Activated CD8-positive, alpha-beta memory T cell treated with anti-CD3 and anti-CD28 coated beads for 36 hours (primary cell): ENCODE measurements around the gene ANP32E. TPM values are rescaled to one million over a fixed set of nuclear protein-coding genes. Genes with fewer than 3 reads are reported as not detected.

Source experiments
- CTCF ChIA-PET: fragments of 350-600 bp; sonication (Branson Sonifier 250); formaldehyde crosslinking; loops from one replicate; lab custom pipeline; 2021; ENCODE audit warnings: antibody characterized with exemption; lab: Charles Lee
- POLR2A ChIA-PET: fragments of 350-600 bp; sonication (Branson Sonifier 250); formaldehyde crosslinking; loops from one replicate; lab custom pipeline; 2021; ENCODE audit warnings: antibody characterized with exemption; lab: Charles Lee
- total RNA-seq, 2 experiments: library from RNA; stranded (reverse); gene quantifications; one replicate each; pipeline ENCODE4 v1.2.3, GENCODE V29; 2021

ANP32E gene
- total RNA-seq, 2 experiments from 2014 or later, result 161 TPM

GRCh38 chr1:150186789-150187559 is 48.9 kb downstream of the ANP32E start:
- ChIA-PET CTCF (interaction anchor here (0.6 to 2.0 kb wide), 28 partner anchors 10 to 790 kb away, joined by 3 to 10 read pairs (median 3); partner anchors contain the start of genes PLEKHO1 and VPS45), POLR2A (interaction anchor here (0.6 to 1.7 kb wide), 5 partner anchors 10 to 299 kb away, joined by 3 to 7 read pairs (median 4); partner anchors contain the start of gene VPS45)

GRCh38 chr1:150186438-150186788 is 49.5 kb downstream of the ANP32E start:
- ChIA-PET POLR2A (interaction anchor here (0.6 to 1.7 kb wide), 2 partner anchors 9 to 299 kb away, joined by 4 to 7 read pairs; a partner anchor contains a TSS), CTCF (interaction anchor here (0.6 to 2.0 kb wide), 8 partner anchors 18 to 298 kb away, joined by 3 to 7 read pairs (median 4); a partner anchor contains a TSS)

GRCh38 chr1:150185481-150185880 is 50.4 kb downstream of the ANP32E start:
- ChIA-PET POLR2A (no interaction called here), CTCF (interaction anchor here (0.6 kb wide), 1 partner anchor 90 kb away, joined by 3 read pairs; no protein-coding TSS in a partner anchor)

GRCh38 chr1:150183061-150183460 is 52.9 kb downstream of the ANP32E start:
- CTCF ChIA-PET, result interaction anchor here (0.7 kb wide), 1 partner anchor 167 kb away, joined by 3 read pairs; no protein-coding TSS in a partner anchor
- POLR2A ChIA-PET, result interaction anchor here (0.7 kb wide), 1 partner anchor 299 kb away, joined by 4 read pairs; no protein-coding TSS in a partner anchor

- ChIA-PET POLR2A (no interaction called here), CTCF (interaction anchor here (0.6 kb wide), 1 partner anchor 10 kb away, joined by 3 read pairs; no protein-coding TSS in a partner anchor)
These were observed 53.7 kb downstream of the ANP32E start for GRCh38 chr1:150182247-150182646.

- ChIA-PET CTCF (no interaction called here), POLR2A (interaction anchor here (0.7 kb wide), 1 partner anchor 19 kb away, joined by 4 read pairs; no protein-coding TSS in a partner anchor)
These were observed 55.4 kb downstream of the ANP32E start for GRCh38 chr1:150180474-150180873.

- ChIA-PET POLR2A (interaction anchor here (0.5 to 0.7 kb wide), 2 partner anchors 18 to 54 kb away, joined by 4 to 5 read pairs; no protein-coding TSS in a partner anchor), CTCF (no interaction called here)
These were observed 56.0 kb downstream of the ANP32E start for GRCh38 chr1:150179867-150180266.

- ChIA-PET POLR2A (no interaction called here), CTCF (interaction anchor here (0.8 kb wide), 1 partner anchor 10 kb away, joined by 3 read pairs; no protein-coding TSS in a partner anchor)
These were observed 57.4 kb downstream of the ANP32E start for GRCh38 chr1:150178548-150178947.

GRCh38 chr1:150176593-150176992 is 59.3 kb downstream of the ANP32E start:
- ChIA-PET POLR2A (no interaction called here), CTCF (interaction anchor here (0.7 kb wide), 1 partner anchor 104 kb away, joined by 3 read pairs; no protein-coding TSS in a partner anchor)

GRCh38 chr1:150173141-150173585 is 62.7 kb downstream of the ANP32E start:
- ChIA-PET POLR2A (no interaction called here), CTCF (no interaction called here)

- CTCF ChIA-PET, result interaction anchor here (0.6 kb wide), 2 partner anchors 239 to 900 kb away, joined by 3 read pairs; no protein-coding TSS in a partner anchor
- POLR2A ChIA-PET, result interaction anchor here (0.6 kb wide), 1 partner anchor 20 kb away, joined by 4 read pairs; no protein-coding TSS in a partner anchor
These were observed 64.1 kb downstream of the ANP32E start for GRCh38 chr1:150171801-150172200.

GRCh38 chr1:150168960-150169601 is 66.8 kb downstream of the ANP32E start:
- ChIA-PET POLR2A (no interaction called here), CTCF (interaction anchor here (0.7 to 1.7 kb wide), 11 partner anchors 9 to 254 kb away, joined by 3 to 6 read pairs (median 3); no protein-coding TSS in a partner anchor)

Other genes with a start within 250 kb of the ANP32E start
- 10 to 100 TPM; 39.5 to 40.6 TPM for gene OTUD7B, start 225.4 kb downstream of the ANP32E start, total RNA-seq
- 10 to 100 TPM; 25.7 to 27.0 TPM for gene VPS45, start 168.3 kb downstream of the ANP32E start, total RNA-seq
- gene PLEKHO1, start 86.2 kb downstream of the ANP32E start, total RNA-seq, result 10 to 100 TPM; 34.2 to 35.0 TPM
- gene CA14, start 21.7 kb upstream of the ANP32E start, total RNA-seq, result not detected
- gene APH1A, start 32.9 kb upstream of the ANP32E start, total RNA-seq, result 100 to 1,000 TPM; 129 TPM
- 1 to 10 TPM in 1 of 2 experiments, under 1 TPM in 1; 0.61 to 1.1 TPM for gene C1orf54, start 36.7 kb upstream of the ANP32E start, total RNA-seq
- 1 to 10 TPM; 5.2 to 7.3 TPM for gene CIART, start 46.4 kb upstream of the ANP32E start, total RNA-seq
- gene MRPS21, start 57.7 kb upstream of the ANP32E start, total RNA-seq, result 10 to 100 TPM; 78.1 to 79.1 TPM
- gene PRPF3, start 85.4 kb upstream of the ANP32E start, total RNA-seq, result 10 to 100 TPM; 66.5 to 68.9 TPM
- 10 to 100 TPM; 20.1 to 20.4 TPM for gene RPRD2, start 128.0 kb upstream of the ANP32E start, total RNA-seq